Measurements from ENCODE around the gene AATF. TPM values are rescaled to one million over a fixed set of nuclear protein-coding genes. Genes with fewer than 3 reads are reported as not detected.

AATF gene
- total RNA-seq, 1 donor from 2014 or later: 54.5 TPM

DNA sequence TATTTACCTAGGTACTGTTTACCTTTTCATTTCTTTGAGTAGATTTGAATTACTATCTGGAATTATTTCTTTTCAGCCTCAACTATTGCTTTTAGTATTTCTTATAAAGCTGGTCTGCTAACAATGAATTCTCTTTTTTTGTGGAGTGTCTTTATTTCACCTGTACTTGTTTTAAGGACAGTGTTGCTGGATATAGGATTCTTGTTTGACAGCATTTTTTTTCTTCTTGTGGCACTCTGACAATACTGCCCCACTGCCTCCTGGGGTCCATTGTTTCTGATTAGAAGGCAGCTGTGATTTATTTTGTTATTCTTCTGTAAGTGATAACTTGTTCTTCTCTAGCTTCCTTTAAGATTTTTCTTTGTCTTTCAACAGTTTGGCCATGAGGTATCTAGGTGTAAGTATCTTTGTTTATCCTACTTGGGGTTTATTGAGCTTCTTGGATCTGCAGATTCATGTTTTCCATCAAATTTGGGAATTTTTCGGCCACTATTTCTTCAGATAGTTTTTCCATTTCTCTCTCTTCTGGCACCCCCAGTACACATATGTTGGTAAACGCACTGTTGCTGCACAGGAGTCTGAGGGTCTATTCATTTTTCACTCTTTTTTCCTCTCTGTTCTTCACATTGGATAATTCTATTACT is 130.4 kb downstream of the AATF start:
- Histone ChIP-seq H3K36me3 (ENCODE audit: control insufficient read depth, insufficient read depth, low read length) (no peaks in the 10 kb centered on the region), H3K27me3 (ENCODE audit: control insufficient read depth, insufficient read depth, low read length) (no peaks in the 10 kb centered on the region), H3K4me3 (ENCODE audit: low read depth, low read length) (no peak overlapping the region)
- DNase-seq (ENCODE audit: low read depth): no peak
- no peak for TF ChIP-seq CTCF (IDR thresholded peaks at IDR 0.05; ENCODE audit: insufficient read depth, low read length, poor library complexity, severe bottlenecking)

GRCh38 chr17:37079735-37080134 is 131.0 kb downstream of the AATF start:
- Histone ChIP-seq H3K4me3 (ENCODE audit: low read depth, low read length) (no peak overlapping the region), H3K27me3 (ENCODE audit: control insufficient read depth, insufficient read depth, low read length) (no peaks in the 10 kb centered on the region), H3K36me3 (ENCODE audit: control insufficient read depth, insufficient read depth, low read length) (no peaks in the 10 kb centered on the region)
- TF ChIP-seq CTCF (IDR thresholded peaks at IDR 0.05; ENCODE audit: insufficient read depth, low read length, poor library complexity, severe bottlenecking): no peak
- DNase-seq (ENCODE audit: low read depth): no peak

DNA sequence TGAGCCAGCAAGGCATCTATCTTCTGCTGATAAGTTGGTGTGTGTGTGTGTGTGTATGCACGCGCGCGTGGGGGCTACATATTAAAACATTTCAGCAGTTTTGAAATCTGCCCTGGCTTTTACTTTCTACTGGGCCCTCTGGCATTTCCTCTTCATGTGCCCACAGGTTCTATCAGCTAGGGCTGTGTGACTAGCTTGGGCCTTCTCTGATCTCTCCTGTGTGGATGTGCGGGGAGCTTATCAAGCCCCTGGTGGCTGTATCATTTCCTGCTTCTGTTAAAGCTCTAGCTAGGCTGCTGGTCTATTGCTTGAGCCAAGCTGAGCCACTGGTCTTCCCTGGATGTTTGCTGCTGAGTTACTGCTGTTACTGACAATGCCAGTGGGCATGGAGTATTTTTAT is 132.5 kb downstream of the AATF start:
- no peak for DNase-seq (ENCODE audit: low read depth)
- no peak for TF ChIP-seq CTCF (IDR thresholded peaks at IDR 0.05; ENCODE audit: insufficient read depth, low read length, poor library complexity, severe bottlenecking)
- no peak overlapping the region for H3K4me3 ChIP-seq (ENCODE audit: low read depth, low read length)
- no peaks in the 10 kb centered on the region for H3K27me3 ChIP-seq (ENCODE audit: control insufficient read depth, insufficient read depth, low read length)
- H3K36me3 ChIP-seq (ENCODE audit: control insufficient read depth, insufficient read depth, low read length): no peaks in the 10 kb centered on the region

DNA sequence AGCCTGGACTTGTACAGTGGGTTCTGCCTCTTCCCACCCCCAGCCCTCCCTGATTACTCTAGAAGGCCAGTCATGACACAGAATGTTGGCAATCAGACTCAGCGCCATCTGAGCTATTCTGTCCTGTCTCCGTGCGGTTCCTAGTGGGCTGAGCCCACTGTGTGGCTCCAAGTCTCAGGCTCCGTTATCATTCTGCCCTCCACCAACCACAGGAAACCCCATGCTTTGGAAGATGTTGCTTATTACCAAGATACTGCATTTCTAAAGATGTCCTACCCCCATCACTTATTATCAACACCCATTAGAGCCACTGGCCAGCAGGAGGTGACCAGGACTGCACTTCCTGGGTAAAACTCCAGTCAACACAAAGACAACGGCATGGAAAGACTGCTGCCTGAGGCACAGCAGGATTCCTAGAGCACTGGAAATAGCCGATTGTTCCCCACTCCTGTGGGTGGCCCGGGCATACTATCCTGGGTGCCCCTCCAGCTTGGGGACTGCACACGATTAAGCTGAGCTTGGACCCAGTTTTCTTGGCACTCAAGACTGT is 133.6 kb downstream of the AATF start:
- no peak for DNase-seq (ENCODE audit: low read depth)
- Histone ChIP-seq H3K36me3 (ENCODE audit: control insufficient read depth, insufficient read depth, low read length) (no peaks in the 10 kb centered on the region), H3K4me3 (ENCODE audit: low read depth, low read length) (no peak overlapping the region), H3K27me3 (ENCODE audit: control insufficient read depth, insufficient read depth, low read length) (no peaks in the 10 kb centered on the region)
- no peak for TF ChIP-seq CTCF (IDR thresholded peaks at IDR 0.05; ENCODE audit: insufficient read depth, low read length, poor library complexity, severe bottlenecking)

- Histone ChIP-seq H3K4me3 (ENCODE audit: low read depth, low read length) (no peak overlapping the region), H3K27me3 (ENCODE audit: control insufficient read depth, insufficient read depth, low read length) (no peaks in the 10 kb centered on the region), H3K36me3 (ENCODE audit: control insufficient read depth, insufficient read depth, low read length) (no peaks in the 10 kb centered on the region)
- DNase-seq (ENCODE audit: low read depth): no peak
- no peak for TF ChIP-seq CTCF (IDR thresholded peaks at IDR 0.05; ENCODE audit: insufficient read depth, low read length, poor library complexity, severe bottlenecking)
Measured at GRCh38 chr17:37082985-37083384, 134.2 kb downstream of the AATF start.

- DNase-seq (ENCODE audit: low read depth): no peak
- Histone ChIP-seq H3K27me3 (ENCODE audit: control insufficient read depth, insufficient read depth, low read length) (no peaks in the 10 kb centered on the region), H3K36me3 (ENCODE audit: control insufficient read depth, insufficient read depth, low read length) (no peaks in the 10 kb centered on the region), H3K4me3 (ENCODE audit: low read depth, low read length) (no peak overlapping the region)
- no peak for TF ChIP-seq CTCF (IDR thresholded peaks at IDR 0.05; ENCODE audit: insufficient read depth, low read length, poor library complexity, severe bottlenecking)
Measured at GRCh38 chr17:37083456-37083855, 134.7 kb downstream of the AATF start.
